Measurements from ENCODE around the gene FANCC.
A peak's percentile ranks its signal among the peaks of the same experiment; 100 is the strongest.

Gene FANCC

DNA sequence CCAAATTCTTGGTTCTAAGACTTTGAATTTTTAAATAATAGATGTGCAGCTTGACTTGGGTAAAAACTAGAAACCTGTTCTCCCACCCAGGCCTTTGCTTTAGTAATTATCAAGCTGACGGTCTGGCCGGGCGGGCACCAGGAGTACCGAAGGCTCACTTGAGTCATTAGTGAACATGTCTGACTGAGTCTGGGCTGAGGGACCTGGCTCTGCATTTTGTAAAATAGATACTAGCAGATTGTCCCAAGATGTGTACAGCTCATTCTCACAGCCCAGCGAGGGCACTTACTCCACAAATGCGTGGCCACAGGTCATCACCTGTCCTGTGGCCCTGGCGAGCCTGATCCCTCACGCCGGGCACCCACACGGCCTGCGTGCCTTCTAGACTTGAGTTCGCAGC is 216.2 kb downstream of the FANCC start:
- DNase-seq (ENCODE audit: low spot score), result no peak

DNA sequence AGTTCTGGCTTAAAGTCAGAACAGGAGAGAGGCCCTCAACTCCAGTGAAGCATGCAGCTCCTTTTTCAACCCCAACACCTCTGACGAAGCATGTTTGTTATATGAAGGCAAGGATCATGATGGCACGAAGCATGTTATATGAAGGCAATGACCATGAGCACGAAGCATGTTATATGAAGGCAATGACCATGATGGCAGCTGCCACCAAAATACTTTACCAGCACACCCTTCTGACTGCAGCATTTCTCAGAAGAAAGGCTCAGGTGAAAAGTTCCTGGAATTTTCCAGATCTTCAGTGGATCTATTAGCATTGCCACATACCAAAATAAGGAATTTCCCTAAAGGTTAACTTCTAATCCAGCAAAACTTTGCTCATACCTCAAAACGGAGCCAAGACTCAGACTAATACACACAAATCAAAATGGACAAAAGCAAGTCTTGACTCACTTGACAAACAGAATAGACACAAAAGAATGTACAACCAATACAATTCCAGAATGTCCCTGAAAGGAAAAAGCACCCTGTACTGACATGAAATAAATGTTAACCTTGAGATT is 217.4 kb downstream of the FANCC start:
- DNase-seq (ENCODE audit: low spot score), result no peak

DNA sequence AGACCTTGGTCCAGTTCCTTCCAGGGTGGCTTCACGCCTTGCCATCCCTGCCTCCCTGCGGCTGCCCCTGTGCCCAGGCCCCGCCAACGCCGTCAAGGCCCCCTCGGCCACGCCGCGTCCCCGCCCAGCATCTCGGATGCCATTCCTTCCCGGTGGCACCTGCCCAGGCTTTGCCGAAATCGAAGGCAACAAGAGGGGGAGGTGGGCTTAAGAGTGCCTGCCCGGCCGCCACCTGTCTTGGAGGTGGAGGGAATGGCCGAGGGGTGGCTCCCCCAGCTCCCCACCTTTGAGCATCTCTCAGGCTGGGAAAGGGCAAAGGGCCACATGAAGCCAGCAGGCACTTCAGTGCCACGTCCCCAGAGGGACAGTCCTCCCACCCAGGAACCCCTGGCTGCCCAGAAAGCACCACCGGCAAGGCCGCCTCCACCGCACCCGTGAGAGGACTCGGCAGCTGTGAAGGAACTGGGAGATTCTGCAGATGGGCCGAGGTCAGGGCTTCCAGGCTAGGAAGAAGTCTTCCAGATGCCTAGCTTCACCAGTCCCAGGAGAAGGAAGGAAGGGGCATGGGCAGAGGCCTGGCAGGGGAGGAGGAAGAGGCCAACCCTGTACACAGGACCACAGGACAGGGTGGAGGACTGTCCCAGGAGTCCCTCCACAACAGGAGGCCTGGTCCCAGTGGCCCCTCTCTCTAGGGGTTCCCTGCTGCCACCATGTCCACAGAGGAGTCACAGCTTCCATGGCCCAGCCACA is 218.0 kb downstream of the FANCC start:
- no peak for DNase-seq (ENCODE audit: low spot score)

DNA sequence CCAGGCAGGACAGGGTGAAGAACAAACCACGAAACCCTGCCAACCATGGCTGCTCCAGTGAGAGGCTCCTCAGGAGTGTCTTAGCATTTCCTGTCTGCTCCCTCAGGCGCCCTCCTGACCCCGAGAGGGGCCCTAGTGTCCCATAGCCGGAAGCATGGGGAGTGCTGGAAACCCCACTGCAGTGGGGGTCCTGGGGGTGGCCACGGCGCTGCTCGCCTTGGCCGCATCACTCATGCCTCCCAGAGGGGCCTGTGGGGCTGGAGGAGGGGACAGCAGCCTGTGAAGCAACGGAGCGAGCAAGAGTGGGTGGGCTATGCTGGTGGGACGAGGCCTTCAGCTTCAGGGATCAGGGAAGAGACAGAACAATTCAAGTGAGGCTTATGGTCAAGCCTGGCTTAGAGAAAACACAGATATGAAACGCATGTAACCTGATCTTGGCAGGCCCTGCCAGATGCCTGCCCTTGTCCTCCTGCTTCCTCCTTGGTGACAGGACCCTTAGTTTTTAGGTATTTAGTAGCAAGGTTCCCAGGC is 219.1 kb downstream of the FANCC start:
- no peak for DNase-seq (ENCODE audit: low spot score)

DNA sequence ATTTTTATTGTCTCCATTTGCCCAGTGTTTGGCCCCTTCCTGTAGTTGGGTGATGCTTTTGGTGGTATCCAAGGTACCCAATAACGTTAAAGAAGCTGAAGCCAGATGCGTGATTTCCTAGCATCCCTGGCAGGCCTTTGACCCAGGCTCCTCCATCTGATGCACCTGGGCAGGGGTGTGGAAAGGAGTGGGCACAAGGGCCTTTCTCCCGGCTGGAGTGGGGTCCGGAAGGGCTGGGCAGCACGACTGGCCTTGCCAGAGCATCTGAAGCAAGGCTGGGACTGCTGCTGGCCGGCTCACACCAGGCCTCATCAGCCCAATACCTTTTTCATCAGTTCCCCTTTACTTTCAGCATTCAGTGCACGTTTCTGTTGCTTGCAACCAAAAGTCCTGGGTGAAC is 220.2 kb downstream of the FANCC start:
- DNase-seq (ENCODE audit: low spot score), result no peak

DNA sequence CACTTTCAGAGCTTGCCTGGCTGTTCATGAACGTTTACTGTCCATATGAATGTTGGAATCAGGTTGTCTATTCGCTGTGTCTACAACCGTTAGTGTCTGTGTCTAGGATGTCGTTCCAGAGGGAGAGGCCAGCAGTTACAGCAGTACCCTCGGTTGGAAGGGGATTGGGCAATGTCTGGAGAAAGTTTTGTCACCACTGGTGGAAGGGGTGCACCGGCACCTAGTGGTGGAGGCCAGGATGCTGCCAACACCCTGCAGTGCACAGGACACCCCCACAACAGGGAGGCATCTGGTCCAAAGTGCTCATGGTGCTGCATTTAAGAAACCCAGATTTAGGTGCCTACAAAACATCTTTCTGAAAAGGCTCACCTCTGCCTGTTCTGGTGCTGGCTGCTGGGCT is 220.7 kb downstream of the FANCC start:
- DNase-seq (ENCODE audit: low spot score), result no peak

DNA sequence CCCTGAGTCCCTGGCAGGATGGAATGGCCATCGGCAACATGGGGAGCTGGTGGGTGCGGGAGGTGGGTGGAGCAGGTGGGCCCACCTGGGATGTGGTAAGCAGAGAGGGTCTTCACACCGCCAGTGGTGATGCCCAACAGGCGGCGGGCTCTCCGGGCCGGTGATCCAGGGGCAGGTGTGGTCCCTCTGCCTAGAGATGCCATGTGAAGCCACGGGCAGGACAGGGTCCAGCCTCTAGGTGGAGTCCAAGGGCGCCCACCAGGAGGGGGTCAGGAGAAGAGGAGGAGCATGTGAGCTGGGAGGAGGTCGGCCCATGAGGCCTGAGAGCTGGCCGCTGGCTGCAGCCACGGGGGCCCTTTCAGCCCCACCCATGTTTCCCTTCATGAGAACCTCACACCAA is 221.1 kb downstream of the FANCC start:
- no peak for DNase-seq (ENCODE audit: low spot score)

DNA sequence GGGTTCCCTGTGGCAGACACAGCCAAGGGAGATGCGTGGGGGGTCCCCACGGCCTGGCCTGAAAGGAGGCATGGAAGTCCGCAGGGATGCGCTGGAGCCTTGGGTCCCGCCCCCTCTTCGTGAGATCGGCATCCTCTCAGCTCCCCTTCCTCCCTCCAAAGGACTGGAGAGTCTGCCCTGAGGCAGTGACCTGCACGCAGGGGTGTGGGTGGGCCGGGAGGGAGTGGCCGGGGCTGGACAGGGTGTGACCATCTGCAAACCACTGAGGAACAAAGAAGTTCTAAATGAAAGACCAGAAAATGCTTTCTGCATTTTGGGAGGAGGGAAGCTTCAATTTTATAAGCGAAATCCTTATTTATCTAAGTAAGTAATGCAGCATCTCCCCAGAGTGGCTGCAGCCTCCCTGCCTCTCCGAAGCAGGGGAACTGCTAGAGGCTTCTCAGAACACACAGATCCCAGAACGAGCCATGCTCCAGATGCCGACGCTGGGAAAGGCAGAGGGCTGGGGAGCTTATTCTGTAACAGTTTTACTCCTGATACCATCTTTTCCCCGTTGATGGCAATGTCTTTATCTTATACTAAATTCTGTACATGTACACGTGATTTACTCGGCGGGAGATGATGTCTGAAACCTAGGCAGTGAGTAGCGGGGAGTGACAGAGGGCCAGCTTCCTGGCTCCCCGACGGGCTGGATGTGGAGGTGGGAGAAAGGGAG is 221.7 kb downstream of the FANCC start:
- no peak for DNase-seq (ENCODE audit: low spot score)

DNA sequence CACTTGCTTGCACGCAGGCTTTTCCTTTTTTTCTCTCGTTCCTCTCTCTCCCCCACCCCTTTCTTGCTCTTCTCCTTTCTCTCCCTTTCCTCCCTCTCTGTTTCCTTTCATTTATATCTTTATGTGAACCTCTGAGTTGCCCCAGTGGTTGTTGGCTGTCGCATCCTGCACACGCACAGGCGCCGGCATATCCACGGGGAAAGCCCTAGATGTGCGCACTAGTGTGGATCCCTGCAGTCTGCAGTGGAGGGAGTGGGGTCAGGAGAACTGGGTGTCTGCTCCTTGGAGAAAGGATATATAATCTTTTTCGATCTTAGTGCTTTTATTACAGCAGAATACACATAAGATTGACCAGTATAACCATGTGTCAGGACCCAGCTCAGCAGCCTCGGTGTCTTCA is 223.5 kb downstream of the FANCC start:
- DNase-seq (ENCODE audit: low spot score), result no peak

DNA sequence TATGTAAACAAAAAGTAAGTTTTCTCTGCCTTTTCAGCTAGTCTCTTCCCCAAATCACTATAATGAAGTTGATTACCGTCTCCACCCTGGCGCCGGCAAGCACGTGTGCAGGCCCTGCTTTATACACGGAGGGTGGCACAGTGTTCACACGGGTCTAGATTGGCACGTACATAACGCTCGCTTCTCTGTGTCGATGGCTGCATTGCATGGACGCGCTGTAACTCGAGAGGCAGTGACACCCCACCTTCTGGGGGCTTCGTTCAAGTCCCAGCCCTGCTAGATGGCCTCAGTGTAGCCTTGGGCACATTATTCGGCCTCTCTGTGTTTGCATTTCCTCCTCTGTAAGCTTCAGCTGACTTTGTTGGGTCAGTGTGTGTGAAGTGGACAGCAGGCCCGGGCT is 223.9 kb downstream of the FANCC start:
- DNase-seq (ENCODE audit: low spot score), result no peak

DNA sequence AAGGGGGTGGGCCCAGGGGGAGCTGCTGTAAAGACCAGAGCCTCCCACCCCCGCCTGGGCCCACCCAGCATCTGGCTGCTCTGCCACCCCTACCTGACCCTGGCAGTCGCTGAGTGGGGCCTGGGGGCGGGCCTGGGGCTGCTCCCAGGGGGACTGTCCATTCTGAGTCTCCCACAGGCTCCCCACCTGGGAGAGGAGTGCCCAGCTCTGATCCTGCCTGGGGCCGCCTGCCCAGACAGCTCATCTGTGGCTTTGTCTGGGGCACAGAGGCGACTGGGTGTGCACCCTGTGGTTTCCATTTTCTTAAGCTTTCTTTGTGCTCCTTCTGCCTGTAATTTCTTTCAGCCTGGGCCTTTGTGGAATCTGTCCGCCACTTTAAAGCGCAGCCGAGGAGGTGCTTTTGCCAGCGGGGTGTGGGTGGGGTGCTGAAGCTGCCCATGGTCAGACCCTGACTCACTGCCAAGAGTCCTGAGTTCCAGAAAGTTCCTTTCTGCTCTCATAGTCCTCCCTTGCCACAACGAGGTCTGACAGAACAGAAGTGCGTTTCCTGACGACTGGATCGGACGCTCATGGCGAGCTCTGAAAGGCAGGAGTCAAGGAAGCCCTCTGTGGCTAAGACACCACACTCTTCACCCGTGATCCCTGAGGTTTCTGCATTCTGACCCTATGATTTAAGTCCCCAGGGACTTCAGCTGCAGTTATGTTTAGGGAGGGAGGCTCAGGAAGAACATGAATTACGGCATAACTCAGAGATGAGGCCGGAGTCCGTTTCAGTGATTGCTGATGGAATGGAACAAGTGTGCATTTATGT is 225.0 kb downstream of the FANCC start:
- DNase-seq (ENCODE audit: low spot score), result peak; percentile 50

DNA sequence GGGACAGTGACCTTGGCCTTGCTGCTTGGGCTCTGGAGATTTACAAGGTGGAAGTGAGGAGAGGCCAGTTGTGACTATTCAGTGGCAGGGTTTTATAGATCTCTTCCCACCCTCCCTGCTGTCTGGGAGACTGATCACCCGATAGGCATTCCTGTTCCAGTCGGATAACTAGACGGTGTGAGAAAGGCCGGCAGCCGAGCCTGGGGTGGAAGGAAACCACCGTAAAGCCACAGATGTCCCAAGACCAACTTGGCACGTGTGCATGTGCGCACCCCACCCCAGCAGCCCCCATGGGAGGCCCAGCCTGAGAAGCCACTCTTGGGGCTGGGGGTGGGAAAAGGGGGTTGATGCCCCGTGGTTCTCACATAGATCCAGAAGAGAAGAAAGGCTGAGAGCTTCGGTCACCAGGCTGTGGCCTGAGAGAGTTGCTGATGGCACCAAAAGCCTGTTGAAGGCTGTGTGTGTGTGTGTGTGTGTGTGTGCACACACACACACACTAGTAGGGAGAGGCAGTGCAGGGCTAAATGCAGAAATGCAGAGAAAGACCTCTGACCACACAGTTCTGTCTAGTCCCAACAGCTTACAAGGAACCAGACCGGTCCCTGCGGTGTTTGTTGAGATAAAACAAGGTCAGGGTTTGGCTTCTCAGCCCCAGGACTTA is 225.8 kb downstream of the FANCC start:
- DNase-seq (ENCODE audit: low spot score), result peak; percentile 14

DNA sequence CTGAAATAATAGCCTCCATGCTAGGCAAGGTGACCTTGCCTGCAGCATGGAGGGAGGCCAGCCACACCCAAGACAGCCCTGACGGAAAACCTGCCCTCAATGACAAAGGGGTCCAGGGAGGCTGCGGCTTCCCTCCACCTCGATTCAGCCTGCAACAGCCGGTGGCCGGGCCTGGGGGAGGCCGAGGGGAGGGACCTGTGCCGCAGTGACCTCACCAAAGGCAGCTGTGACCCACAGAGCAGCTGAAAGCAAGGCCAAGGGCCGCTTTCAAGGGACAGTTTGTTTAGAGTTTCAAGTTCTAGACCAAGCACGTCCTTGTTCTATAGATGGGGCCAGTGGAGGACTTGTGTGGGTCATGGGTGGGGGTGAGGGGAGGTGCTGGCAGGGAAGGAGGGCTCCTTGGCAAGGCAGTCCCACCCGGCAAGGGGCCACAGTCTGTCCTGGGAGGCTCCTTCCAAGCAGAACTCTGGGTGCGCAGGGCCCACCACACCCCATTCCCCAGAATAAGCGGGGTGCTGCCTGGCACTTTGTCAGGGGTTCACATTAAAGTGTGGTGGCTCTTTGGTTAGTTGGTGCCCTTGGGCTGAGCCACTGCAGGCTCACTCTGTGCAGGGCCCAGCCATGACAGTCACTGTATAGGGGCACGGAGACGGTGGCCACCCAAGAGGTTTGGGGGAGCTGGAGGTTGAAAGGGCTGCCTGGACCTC is 226.5 kb downstream of the FANCC start:
- no peak for DNase-seq (ENCODE audit: low spot score)

DNA sequence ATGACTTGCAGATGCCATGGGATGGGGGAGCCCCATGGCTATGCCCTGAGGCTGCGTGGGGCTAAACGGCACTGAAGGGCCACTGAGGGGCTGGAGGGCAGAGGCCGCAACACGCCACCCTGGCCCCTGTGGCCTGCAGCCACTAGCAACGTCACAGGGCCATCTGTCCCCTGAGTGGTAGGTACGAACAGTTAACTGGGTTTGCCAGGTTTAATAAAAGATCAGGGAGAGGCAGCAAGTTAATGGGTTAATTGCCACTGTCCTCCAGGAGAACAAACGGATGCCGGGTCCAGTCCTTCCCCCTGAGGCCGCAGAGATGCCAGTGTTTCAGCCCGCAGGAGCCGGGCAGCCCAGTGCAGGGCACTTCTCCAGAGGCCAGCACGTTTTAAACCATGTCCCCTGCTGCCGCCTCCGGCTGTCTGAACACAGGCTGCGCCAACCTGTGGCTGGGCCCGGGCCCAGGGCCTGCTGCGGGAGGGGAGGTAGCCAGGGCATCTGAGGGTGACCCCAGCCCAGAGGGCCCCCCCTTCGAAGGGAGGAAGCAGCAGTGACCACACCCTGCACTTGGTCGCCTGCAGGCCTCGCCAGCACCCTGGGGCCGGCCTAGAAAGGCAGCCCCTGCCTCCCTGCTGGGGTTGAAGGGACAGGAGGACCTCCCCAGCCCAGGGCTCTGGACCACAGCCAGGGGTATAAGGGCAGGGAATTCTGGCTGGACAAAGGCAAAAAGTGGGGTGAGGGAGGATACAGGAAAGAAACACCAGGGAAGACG is 227.3 kb downstream of the FANCC start:
- DNase-seq (ENCODE audit: low spot score), result no peak

DNA sequence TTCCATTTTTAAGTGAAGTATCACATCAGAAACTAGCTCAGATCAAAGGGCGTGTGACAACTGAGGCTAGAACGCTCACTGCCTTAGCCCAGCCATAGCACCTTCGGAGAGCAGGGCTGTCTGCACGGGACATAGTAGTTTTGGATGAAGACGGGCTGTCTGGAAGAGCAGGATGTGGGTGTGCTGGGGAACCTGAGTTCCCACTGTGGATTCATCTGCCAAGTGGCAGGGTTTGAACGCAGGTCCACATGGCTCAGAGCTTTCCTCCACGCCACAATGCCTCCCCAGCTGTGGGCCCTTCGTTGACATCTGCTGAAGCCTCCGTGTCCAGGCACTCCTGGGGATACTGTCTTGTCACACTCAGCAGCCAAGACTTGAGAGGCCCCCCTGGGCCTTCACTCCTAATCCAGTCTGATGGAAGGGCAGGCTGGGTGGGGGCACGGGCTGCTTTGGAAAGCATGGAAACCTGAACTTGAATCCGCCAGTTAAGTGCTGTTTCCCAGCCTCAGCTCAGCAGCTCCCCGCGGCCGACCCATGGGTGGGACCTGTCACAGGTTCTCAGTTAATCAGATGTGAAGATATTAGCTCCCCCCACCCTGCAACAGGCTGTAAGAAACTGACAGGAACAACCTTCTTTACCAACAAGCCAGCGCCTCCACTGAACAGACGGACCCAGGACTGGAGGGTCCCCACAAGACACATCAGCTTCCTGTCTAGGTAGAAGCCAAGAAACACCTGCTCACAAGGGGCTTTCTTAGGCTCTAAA is 228.1 kb downstream of the FANCC start:
- no peak for DNase-seq (ENCODE audit: low spot score)

DNA sequence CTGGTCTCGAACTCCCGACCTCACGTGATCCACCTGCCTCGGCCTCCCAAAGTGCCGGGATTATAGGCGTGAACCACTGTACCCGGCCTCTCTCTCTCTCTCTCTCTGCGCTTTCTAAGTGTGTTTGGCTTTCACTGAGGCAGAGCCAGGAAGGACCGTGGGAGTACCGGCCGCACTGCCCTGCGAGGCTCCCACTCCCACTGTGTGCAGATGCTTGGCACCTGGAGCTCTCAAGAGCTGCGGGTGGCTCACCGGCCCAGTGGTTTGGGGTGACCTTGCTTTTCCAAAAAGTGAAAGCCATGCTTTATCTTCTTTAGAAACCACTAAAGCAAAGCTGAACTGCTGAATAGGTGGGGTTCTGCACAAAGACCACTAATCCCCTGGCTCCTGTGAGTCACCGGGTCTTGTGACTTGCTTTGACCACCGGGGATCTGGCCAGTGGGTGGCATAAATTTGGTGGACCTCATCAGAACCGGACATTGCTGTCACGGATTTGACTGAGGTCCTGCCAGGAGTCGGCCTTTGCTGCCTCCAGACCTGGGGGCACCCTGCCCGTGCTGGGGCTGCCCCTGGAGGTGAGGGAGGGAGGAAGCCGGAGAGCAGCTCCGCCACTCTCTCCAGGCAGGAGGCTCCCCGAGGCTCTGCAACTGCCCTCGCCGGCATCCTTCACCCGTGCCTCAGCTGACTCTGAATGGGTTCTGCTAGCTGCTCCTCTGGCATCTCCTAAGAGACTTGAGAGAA is 228.9 kb downstream of the FANCC start:
- no peak for DNase-seq (ENCODE audit: low spot score)

DNA sequence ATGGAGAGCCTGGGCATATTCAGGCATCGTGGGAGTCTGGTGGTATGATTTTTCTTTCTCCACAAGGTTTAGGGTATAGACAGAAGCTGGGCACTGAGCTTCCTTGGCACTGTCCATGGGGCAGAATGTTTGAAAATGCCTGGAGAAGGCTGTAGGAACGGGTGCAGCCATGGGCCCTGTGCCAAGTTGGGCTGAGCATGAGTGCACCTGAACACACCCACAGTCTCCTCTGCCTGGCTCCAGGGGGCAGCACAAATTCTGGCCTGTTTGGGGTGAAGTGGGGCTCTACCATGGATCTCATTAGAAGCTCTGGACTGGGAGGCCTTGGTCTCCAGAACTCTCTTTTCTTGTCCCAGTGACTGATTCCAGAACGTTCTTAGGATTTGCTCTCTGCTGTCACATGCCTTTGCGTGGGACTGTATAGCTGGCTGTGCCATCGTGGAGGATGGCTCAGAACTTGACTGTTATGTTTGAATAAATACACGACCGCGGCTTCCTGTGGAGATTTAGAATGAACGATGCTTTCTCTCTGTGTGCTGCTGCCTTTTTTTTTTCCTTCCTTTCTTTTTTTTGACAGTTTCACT is 229.8 kb downstream of the FANCC start:
- DNase-seq (ENCODE audit: low spot score), result peak; percentile 10

DNA sequence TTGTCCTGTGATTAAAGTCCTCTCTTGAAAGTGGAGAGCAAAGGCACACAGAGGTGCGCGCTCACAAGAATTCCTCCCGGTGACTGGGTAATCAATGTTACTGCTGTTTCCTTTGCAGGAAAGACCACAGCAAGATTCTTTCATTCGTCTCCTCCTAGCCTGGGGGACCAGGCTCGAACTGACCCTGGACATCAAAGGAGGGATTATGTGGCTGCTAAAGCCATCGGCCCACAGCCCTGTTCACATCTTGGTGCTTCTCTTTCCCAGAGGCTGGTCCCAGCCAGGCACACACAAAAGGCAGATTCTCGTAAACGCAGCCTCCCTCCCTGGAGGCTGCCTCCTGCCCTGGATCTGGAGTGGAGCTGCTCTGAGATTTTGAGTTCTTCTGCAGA is 230.9 kb downstream of the FANCC start:
- no peak for DNase-seq (ENCODE audit: low spot score)
